ENCODE measurements around the gene SNAP47.

GRCh38 chr1:227736814-227737432 lies 1.7 kb downstream of the SNAP47 start:
- TF ChIP-seq, protein P1, sequence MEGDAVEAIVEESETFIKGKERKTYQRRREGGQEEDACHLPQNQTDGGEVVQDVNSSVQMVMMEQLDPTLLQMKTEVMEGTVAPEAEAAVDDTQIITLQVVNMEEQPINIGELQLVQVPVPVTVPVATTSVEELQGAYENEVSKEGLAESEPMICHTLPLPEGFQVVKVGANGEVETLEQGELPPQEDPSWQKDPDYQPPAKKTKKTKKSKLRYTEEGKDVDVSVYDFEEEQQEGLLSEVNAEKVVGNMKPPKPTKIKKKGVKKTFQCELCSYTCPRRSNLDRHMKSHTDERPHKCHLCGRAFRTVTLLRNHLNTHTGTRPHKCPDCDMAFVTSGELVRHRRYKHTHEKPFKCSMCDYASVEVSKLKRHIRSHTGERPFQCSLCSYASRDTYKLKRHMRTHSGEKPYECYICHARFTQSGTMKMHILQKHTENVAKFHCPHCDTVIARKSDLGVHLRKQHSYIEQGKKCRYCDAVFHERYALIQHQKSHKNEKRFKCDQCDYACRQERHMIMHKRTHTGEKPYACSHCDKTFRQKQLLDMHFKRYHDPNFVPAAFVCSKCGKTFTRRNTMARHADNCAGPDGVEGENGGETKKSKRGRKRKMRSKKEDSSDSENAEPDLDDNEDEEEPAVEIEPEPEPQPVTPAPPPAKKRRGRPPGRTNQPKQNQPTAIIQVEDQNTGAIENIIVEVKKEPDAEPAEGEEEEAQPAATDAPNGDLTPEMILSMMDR (optimal IDR thresholded peaks at IDR 0.05 in 1 of 3, IDR thresholded peaks at IDR 0.05 in 1 of 3, conservative IDR thresholded peaks at IDR 0.05 in 1 of 3; ENCODE audit: extremely low read depth in 1 of 3, insufficient read depth in 2 of 3, low read length in 3 of 3): no peak
- no peak for TF ChIP-seq EZH2 (IDR thresholded peaks at IDR 0.05; ENCODE audit: low read length)
